ENCODE data around the gene LRP5.

DNA sequence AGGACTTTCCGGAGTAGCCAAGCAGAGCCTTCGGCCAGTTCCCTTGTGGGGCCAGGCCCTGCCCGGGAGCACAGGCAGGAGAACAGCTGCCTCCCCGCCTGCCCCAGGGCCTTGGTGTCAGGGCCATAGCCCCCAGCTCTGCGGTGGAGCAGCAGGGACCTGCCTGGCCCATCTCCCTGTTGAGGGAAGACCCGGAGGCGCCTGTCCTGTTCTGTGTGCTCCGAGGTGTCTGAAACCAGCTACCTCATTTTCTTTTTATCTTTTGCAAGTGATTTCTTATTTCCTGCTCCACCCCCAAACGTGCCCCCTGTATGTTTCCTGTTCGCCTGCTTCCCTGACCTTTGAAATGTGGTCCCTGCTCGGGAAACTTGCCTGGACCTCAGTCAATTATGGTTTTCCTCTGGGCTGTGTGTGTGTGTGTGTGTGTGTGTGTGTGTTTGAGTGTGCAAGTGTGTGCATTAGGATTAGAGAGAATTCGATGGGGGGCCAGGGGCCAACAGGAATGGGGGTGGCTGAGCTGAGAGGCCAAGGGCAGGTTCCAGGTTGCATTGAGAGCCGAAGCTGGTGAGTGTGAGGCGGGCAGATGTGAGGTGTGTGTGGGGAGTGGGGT, 19.1 kb downstream of the LRP5 start:
- TF ChIP-seq, protein P1, sequence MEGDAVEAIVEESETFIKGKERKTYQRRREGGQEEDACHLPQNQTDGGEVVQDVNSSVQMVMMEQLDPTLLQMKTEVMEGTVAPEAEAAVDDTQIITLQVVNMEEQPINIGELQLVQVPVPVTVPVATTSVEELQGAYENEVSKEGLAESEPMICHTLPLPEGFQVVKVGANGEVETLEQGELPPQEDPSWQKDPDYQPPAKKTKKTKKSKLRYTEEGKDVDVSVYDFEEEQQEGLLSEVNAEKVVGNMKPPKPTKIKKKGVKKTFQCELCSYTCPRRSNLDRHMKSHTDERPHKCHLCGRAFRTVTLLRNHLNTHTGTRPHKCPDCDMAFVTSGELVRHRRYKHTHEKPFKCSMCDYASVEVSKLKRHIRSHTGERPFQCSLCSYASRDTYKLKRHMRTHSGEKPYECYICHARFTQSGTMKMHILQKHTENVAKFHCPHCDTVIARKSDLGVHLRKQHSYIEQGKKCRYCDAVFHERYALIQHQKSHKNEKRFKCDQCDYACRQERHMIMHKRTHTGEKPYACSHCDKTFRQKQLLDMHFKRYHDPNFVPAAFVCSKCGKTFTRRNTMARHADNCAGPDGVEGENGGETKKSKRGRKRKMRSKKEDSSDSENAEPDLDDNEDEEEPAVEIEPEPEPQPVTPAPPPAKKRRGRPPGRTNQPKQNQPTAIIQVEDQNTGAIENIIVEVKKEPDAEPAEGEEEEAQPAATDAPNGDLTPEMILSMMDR (IDR thresholded peaks at IDR 0.05) = no peak
- TF ChIP-seq POLR2A (IDR thresholded peaks at IDR 0.05) = peak in 1 of 3 donors; percentile 19
